Measurements from ENCODE around the gene AMBRA1.

Gene AMBRA1

GRCh38 chr11:46386674-46387073, 207.1 kb downstream of the AMBRA1 start:
- no peaks in the 10 kb centered on the region for H3K36me3 ChIP-seq (ENCODE audit: insufficient read depth, low read length)
- H3K4me1 ChIP-seq (ENCODE audit: insufficient read depth, low read length): peaks cover 9% of the 10 kb centered on the region
- H3K27ac ChIP-seq (ENCODE audit: low read length): no peak overlapping the region
- no peak overlapping the region for H2AFZ ChIP-seq (ENCODE audit: low read depth, low read length)
- TF ChIP-seq CTCF (IDR thresholded peaks at IDR 0.05; ENCODE audit: borderline replicate concordance, extremely low read depth, low read length, poor library complexity, severe bottlenecking) (no peak), EZH2 (IDR thresholded peaks at IDR 0.05; ENCODE audit: borderline replicate concordance, low read depth, low read length, severe bottlenecking) (no peak)
- H3K4me2 ChIP-seq (ENCODE audit: insufficient read depth, low read length): no peak overlapping the region
- no peak for ATAC-seq (ENCODE audit: insufficient read depth, low read depth)
- H3K4me3 ChIP-seq (ENCODE audit: low read depth in 1 of 2, low read length in 2 of 2): no peak overlapping the region
- peaks cover 12% of the 10 kb centered on the region for H4K20me1 ChIP-seq (ENCODE audit: insufficient read depth, low read length)
- H3K9me3 ChIP-seq (ENCODE audit: insufficient read depth, low read length, severe bottlenecking): no peaks in the 10 kb centered on the region
- H3K79me2 ChIP-seq (ENCODE audit: insufficient read depth, low read length): no peaks in the 10 kb centered on the region
- no peak overlapping the region for H3K9ac ChIP-seq (ENCODE audit: low read depth, low read length)
- H3K27me3 ChIP-seq (ENCODE audit: insufficient read depth, low read length, poor library complexity): peaks cover 59% of the 10 kb centered on the region
- no peak for DNase-seq

DNA sequence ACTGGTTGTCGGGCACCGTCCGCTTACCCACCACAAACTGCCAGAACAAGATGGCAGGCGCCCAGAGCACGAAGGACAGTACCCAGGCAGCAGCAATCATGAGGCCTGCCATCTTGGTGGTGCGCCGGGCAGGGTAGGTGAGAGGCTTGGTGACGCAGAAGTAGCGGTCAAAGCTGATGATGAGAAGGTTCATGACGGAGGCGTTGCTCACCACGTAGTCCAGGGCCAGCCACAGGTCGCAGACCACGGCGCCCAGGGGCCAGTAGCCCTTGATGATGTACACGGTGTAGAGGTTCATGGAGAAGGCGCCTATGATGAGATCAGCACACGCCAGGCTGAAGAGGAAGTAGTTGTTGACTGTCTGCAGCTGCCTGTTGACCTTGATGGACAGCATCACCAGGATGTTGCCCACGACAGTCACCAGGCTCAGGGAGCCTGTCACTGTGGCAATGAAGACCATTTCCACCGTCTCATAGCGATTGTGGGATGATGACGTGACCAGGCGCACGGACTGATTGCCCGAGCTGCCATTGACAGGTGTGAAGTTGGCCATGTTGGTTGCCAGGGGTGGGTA, 207.7 kb downstream of the AMBRA1 start:
- Histone ChIP-seq H3K4me2 (ENCODE audit: insufficient read depth, low read length) (no peak overlapping the region), H3K9ac (ENCODE audit: low read depth, low read length) (no peak overlapping the region), H3K4me1 (ENCODE audit: insufficient read depth, low read length) (peaks cover 12% of the 10 kb centered on the region), H3K36me3 (ENCODE audit: insufficient read depth, low read length) (no peaks in the 10 kb centered on the region), H3K9me3 (ENCODE audit: insufficient read depth, low read length, severe bottlenecking) (no peaks in the 10 kb centered on the region), H3K79me2 (ENCODE audit: insufficient read depth, low read length) (no peaks in the 10 kb centered on the region), H3K27ac (ENCODE audit: low read length) (no peak overlapping the region), H3K4me3 (ENCODE audit: low read depth in 1 of 2, low read length in 2 of 2) (no peak overlapping the region), H4K20me1 (ENCODE audit: insufficient read depth, low read length) (peaks cover 13% of the 10 kb centered on the region), H3K27me3 (ENCODE audit: insufficient read depth, low read length, poor library complexity) (peaks cover 63% of the 10 kb centered on the region), H2AFZ (ENCODE audit: low read depth, low read length) (no peak overlapping the region)
- DNase-seq (no peak), ATAC-seq (ENCODE audit: insufficient read depth, low read depth) (no peak)
- no peak for TF ChIP-seq EZH2 (IDR thresholded peaks at IDR 0.05; ENCODE audit: borderline replicate concordance, low read depth, low read length, severe bottlenecking)
- no peak for TF ChIP-seq CTCF (IDR thresholded peaks at IDR 0.05; ENCODE audit: borderline replicate concordance, extremely low read depth, low read length, poor library complexity, severe bottlenecking)

DNA sequence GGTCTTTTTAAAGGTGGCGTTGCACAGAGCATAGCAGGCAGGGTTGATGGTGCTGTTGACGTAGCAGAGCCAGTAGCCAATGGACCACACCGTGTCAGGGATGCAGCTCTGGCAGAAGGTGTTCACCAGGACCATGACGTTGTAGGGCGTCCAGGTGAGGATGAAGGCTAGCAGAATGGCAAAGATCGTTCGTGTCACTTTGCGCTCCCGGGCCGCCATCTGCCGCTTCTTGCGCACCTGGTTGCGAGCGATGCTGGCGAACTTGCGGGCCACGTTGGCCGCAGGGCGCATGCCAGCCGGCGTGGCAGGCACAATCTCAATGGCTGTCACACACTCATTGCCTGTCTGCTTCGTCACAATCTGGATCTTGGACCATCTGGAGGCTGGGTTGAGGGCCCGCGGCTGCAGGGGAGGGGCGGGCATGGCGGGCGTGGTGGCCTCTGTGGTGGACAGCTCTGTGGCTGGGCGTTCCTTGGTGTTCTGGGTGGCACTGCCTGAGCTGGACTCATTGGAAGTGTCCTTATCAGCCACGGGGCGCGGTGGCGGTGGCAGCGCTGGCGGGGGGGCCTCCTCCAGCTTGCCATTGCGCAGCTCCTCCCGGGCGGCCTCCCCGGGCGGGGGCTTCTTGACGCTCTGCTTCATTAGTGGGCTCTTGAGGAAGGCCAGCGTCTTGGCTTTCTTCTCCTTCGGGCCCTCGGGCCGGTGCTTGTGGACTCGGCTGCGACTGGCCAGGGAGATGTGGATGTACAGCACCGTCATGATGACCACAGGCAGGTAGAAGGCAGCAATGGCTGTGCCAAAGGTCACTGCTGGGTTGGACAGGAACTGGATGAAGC, 208.4 kb downstream of the AMBRA1 start:
- Histone ChIP-seq H3K79me2 (ENCODE audit: insufficient read depth, low read length) (no peaks in the 10 kb centered on the region), H3K9me3 (ENCODE audit: insufficient read depth, low read length, severe bottlenecking) (no peaks in the 10 kb centered on the region), H2AFZ (ENCODE audit: low read depth, low read length) (no peak overlapping the region), H3K36me3 (ENCODE audit: insufficient read depth, low read length) (no peaks in the 10 kb centered on the region), H3K27me3 (ENCODE audit: insufficient read depth, low read length, poor library complexity) (peaks cover 65% of the 10 kb centered on the region), H3K4me2 (ENCODE audit: insufficient read depth, low read length) (no peak overlapping the region), H3K9ac (ENCODE audit: low read depth, low read length) (no peak overlapping the region), H4K20me1 (ENCODE audit: insufficient read depth, low read length) (peaks cover 20% of the 10 kb centered on the region), H3K4me3 (ENCODE audit: low read depth in 1 of 2, low read length in 2 of 2) (no peak overlapping the region), H3K27ac (ENCODE audit: low read length) (no peak overlapping the region), H3K4me1 (ENCODE audit: insufficient read depth, low read length) (peaks cover 19% of the 10 kb centered on the region)
- TF ChIP-seq EZH2 (IDR thresholded peaks at IDR 0.05; ENCODE audit: borderline replicate concordance, low read depth, low read length, severe bottlenecking): no peak
- no peak for TF ChIP-seq CTCF (IDR thresholded peaks at IDR 0.05; ENCODE audit: borderline replicate concordance, extremely low read depth, low read length, poor library complexity, severe bottlenecking)
- ATAC-seq (ENCODE audit: insufficient read depth, low read depth) (no peak), DNase-seq (no peak)
